ENCODE data around the gene C16orf92.
"Not testable (repeated sequence)": the region's sequence is repeated elsewhere in the genome, so short reads cannot be mapped to it uniquely, and the experiment has no call there.

Gene C16orf92

DNA sequence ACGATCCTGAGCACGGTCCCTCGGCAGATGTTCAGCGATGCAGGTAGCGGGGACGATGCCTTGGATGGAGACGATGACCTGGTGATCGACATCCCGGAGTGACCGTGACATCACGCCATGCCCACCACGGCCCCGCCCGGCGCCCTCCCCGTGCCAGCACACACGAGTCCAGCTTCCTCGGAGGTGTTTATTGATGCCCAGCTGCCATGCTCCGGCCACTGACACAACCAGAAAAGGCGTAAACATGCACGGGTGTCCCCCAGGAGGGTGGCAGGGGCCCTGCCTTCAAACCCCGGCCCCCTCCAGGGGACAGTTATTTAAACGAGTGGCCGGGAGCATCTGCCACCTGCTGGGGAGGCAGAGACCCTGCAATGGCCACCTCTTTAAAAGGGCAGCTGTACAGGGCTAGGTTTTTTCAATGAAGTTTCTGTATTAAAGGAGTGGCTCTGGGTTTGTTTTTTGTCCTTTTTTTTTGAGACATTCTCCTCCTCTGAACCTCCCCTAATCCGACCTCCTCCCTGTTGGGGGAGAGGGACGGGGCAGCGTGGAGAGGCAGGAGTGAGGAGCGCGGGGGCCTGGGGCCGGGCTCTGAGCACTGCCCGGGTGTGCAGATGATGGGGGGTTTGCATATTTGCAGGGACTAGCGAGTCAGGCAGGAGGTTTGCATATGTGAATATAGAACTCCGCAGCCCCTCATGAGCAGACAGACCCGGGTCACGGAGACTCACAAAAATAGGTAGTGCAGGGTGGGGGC, 17.5 kb upstream of the C16orf92 start:
- DNase-seq (ENCODE audit: low read depth), result no peak

DNA sequence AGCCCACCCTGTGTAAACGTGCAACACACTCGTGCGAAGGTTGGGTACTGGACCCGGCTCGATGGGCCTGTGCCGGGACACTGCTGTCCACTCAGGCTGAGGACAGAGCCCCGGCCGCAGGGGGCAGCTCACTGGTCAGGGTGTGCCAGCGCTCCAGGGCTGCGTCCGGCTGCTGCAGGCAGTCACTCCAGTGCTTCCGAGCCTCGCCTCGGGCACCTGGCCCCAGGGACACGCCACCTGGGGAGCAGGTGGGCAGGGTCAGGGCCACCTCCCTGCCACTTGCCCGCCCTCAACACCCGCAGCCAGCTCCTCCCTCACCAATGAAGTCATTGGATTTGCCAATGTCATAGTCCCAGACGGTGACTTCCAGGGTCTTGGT, 16.9 kb upstream of the C16orf92 start:
- no peak for DNase-seq (ENCODE audit: low read depth)

DNA sequence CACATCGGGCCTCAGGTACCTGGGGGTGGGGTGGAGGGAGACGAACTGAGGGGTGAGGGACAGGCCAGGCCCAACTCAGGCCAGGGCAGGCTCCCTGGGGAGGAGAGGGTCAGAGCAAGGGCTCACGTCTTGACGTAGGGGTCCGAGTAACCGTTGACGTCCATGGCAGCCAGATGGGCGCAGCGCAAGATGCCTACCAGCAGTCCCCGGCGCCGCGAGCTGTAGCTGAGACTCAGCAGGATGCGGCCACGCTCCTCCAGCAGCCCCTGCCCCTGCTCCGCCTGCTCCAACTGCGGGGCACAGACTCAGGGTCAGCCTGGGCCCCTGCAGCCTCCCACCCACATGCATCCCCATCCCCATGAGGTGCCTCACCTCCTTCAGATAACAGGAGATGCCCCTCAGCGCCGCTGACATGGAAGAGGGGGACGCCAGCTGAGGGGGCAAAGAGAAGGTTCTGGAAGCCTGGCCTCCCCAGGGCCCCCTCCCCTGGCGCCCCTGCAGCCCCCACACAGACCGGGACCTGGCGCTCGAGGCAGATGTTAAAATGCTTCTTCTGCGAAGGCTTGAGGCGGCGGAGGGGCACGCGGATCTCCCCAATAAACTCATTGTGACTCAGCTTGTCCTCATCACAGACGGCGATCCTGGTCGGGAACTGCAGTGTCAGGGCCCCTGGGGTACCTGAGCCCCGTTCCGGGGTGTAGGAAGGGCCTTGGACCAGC, 16.2 kb upstream of the C16orf92 start:
- DNase-seq (ENCODE audit: low read depth), result no peak

DNA sequence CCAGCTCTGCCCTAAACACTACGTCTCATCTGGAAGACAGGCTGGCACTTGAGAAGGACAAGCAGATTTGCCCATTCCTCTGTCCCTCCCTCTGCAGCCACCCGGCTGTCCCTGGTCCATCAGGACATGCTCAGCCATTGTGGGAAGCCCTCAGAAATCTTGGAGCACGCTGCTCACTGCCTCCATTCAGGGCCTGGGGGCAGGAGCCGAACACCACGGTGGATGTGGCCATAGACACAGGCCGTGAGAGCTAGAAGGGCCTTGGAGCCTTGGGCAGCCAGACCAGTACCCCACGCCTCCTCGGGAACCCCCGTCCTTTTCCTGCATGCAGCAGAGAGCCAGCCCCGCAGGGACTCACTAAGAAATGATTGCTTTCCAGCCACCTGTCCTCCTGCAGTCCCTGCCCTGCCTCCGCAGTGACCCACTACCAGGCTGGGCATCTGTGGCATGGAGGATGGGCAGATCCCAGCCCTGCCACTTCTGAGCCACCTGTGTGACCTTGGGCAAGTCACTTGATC, 15.6 kb upstream of the C16orf92 start:
- no peak for DNase-seq (ENCODE audit: low read depth)

DNA sequence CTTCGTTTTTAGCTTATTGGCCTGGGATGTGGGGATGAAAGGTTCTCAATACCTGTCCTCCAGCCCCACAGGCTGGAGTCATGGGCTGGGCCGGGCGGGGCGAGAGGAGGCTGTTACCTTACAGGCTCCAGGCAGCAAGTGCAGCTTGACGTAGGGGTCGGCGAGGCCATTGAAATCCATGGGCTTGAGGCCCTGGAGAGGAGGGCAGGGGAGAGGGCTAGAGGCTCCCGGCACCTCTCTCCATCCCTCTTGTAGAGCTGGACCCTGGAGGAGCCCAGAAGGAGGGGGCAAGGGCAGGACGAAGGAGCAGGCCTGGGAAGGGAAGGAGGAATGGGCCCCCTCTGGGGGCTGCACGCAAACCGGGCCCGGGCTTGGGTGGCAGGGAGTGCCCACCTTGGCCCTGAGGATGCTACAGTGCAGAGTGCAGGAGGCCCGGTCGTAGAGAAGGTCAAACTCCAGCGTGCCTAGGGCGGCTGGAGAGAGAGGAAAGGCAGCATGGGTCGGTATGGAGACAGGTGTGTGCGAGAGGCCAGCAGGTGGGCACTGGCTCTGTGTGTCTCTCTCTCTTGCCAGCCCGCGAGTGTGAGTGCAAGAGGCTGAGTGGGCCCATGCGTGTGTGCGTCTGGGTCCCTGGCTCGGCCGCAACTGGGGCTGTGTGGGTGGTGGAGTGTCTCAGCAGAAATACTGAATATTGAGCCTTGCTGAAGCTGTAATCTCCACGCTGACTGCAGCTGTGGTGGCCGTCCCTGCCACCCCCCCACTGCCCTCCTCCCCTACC, 13.7 kb upstream of the C16orf92 start:
- DNase-seq (ENCODE audit: low read depth), result no peak

DNA sequence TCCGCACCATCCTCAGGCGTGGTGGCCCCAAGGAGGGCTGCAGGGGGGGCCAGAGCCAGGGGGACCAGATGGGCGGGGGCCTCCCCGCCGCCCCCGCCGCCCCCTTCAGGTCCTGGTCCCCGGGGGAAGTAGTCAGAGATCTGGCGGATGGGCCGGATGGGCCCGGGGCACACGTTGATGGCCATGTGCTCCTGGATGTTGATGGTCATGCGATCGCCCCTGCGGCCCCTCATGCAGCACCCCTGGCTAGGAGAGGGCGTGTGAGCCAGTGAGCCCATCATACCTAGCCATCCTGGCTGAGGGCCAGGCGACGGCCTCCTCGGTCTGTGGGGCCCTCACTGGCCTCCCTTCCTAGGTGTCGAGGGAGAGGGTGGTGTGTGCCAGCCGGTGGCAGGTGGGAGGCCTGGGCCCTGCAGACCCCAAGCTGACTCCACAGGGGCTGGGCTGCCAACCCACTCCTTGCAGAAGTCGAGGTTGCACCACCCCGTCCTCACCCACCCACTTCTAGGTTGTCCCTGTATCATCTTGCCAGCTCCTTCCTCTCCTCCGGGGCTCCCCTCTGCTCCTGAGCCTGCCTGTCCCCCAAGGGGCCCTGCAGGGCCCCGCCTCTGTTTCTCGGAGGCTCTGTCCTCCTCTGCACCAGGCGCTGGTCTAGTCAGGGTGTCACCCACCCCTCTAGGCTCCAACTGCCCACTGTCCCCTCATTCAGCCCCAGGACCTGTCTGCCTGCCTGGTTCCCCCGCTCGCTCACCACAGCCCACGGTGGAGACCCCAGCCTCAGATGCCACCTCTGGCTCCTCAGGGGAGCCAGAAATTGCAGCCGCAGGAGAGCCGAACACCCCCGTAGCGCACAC, 12.8 kb upstream of the C16orf92 start:
- DNase-seq (ENCODE audit: low read depth), result no peak

DNA sequence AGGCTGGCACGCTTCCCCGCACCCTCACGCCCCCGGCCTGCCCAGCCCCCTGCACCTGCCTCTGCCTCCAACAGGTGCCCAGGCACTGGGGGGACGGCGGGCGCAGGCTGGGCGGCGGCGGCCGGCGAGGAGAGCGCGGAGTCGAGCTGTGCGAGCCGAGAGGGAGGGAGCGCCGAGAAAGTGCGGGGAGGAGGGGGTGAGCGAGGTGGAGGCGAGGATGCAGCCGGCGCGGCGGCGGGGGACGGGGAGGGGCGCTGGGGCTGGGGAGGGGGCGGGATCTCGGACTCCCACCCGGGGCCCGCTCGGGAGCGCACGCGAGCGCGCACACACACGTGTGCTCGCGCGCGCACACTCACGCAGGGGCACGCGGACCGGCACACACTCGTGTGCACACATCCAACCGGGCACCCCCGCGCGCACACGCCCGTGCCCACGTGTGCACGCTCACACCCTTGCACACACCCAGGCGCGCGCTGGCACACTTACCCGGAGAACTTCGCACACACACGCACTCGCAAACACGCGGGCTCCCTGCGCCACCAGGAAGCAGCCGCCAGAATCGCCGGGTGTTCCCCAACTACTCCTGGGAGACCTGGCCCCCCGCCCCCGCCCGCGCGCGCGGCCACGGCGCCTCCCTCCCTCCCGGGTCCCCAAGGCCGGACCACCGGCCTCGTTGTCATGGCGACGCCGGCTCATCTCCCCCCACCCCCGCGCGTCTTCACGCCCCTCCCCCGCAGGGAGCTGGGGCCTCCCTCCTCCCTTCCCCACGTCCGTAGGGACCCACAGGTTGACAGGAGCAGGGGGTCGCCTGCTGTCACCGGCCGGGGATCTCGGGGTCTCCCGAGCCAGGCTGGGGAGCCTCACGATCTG, 11.9 kb upstream of the C16orf92 start, which contains the start of gene DOC2A:
Gene DOC2A, minus strand, starts transcription at position 184 of the 870 bp plus-strand sequence. CDS start 805 bp downstream, outside the sequence.
- no peak for DNase-seq (ENCODE audit: low read depth)

DNA sequence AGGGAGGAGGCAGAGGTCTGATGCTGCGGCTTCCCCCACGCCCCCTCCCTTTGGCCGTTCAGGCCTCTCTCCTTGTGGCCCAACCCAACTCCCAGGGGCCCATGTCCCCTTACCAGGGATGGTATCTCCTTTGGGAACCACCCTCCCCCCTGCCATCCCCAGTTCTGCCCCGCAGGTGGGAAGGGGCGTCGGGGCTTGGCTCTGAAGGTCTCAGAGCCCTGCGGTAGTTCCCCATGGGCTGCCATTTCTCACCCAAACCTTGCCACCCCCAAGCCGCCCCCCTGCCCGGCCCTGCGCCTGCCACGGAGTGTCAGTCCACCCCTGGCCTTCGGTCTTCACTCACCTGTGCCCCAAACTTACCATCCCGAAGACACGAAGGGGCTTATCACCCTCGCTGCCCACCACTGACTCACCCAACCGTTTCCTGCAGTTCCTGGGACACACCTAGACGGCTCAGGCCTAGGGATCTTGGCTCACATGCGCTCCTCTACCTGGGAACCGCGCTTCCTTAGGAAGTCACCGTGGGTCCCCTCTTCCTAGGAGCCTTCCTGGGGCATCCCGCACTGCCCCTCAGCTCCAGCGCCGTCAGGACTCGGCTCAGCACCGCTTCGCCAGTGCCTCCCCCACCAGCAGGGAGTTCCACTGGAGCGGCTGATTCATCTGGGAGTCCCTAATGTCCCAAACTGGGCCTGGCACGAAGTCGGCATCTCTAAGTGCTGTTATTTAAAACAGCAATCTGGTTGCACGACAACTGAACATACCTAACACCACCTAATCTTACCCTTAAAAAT, 11.1 kb upstream of the C16orf92 start:
- no peak for DNase-seq (ENCODE audit: low read depth)

DNA sequence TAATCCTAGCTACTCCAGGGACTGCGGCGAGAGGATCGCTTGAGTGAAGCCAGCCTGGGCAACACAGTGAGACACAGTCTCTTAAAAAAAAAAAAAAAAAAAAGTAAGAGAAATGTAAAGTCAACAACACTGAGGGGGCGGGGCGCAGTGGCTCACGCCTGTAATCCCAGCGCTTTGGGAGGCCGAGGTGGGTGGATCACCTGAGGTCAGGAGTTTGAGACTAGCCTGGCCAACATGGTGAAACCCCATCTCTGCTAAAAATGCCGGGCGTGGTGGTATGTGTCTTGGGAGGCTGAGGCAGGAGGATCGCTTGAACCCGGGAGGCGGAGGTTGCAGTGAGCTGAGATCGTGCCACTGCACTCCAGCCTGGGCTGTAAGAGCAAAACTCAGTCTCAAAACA, 10.4 kb upstream of the C16orf92 start:
- DNase-seq (ENCODE audit: low read depth), result not testable (repeated sequence)

DNA sequence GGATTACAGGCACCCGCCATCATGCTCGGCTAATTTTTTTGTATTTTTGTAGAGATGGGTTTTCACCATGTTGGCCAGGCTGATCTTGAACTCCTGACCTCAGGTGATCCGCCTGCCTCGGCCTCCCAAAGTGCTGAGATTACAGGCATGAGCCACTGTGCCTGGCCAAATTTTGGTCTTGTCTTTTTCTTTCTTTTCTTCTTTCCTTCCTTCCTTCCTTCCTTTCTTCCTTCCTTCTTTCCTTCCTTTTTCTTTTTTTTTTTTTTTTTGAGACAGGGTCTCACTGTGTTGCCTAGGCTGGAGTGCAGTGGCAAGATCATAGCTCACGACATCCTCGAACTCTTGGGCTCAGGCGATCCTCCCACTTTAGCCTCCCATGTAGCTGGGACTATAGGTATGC, 7.5 kb upstream of the C16orf92 start:
- DNase-seq (ENCODE audit: low read depth), result not testable (repeated sequence)

DNA sequence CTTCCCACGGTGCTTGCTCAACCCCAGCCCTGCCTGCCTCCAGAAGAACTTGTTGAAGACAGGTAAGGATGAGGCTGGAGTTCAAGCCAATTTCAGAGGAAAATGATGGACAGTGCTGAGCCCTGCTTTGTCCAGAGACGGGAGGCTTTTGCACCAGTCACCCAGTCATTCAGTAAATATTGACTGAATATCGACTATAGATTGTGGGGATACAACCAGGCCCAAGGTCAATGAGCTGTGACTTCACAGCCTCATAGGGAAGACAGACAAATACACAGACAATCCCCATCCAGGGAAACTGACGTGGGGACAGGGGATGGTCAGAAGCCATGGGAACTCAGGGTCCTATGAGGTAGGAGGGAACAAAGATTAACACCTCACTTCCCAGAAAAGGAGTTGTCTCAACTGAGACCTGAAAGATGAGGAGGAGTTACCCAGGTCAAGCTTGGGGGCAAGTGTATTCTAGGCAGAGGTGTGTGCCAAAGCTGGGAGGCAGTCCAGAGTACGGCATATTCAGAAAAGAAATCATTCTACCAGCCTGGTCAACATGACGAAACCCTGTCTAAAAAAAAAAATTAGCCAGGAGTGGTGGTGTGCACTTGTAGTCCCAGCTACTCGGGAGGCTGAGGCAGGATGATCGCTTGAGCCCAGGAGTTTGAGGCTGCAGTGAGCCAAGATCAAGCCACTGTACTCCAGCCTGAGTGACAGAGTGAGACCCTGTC, 6.3 kb upstream of the C16orf92 start:
- DNase-seq (ENCODE audit: low read depth), result no peak

DNA sequence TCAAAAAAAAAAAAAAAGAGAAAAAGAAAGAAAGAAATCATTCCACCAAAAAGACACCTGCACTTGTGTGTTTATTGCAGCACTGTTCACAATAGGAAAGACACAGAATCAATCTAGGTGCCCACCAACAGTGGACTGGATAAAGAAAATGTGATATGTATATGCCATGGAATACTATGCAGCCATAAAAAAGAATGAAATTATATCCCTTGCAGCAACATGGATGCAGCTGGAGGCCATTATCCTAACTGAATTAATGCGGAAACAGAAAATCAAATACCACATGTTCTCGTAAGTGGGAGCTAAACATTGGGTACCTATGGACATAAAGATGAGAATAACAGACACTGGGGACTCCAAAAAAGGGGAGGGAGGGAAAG, 5.7 kb upstream of the C16orf92 start:
- no peak for DNase-seq (ENCODE audit: low read depth)

DNA sequence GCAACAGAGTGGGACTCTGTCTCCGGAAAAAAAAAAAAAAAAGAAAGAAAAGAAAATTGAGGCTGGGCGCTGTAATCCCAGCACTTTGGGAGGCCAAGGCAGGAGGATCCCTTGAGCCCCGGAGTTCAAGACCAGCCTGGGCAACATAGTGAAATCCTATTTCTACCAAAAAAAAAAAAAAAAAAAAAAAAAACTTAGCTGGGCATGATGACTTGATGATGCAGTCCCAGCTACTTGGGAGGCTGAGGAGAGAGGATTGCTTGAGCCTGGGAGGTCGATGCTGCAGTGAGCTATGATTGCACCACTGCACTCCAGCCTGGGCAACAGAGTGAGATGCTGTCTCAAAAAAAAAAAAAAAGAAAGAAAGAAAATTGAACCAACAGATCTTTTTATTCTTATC, 5.1 kb upstream of the C16orf92 start:
- DNase-seq (ENCODE audit: low read depth), result not testable (repeated sequence)

DNA sequence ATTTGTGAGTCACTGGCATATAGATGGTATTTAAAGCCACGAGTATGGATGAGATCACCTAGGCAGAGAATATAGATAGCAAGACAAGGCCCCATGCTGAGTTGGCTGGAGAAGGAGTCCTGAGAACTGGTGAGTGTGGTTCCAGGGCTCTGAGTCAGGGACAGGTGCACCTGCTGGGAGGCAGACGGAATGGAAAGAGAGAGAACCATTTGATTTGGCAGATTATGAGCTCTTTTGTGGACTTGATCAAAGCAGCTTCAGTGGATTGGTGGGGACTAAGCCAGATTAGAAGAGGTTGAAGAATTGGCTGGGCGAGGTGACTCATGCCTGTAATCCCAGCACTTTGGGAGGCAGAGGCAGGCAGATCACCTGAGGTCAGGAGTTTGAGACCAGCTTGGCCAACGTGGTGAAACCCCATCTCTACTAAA, 4.3 kb upstream of the C16orf92 start:
- DNase-seq (ENCODE audit: low read depth), result no peak

DNA sequence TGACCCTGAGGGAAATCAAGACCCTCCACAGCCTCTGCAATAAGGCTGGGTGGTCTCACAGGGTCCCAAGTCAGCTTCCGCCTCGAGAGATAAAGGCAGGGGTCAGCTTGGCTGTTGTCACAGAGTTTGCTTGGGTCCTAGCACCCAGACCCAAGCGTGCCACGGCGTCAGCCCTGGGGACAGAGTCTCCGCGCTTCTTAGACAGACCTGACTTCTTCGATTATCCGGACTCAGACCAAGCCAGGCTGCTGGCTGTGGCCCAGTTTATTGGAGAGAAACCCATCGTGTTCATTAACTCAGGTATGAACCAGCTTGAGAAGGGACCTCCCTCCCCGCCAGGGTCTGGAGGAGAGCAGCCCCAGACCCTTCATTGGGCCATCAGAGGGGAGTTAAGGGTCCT, 588 bp downstream of the C16orf92 start:
- DNase-seq (ENCODE audit: low read depth), result no peak

DNA sequence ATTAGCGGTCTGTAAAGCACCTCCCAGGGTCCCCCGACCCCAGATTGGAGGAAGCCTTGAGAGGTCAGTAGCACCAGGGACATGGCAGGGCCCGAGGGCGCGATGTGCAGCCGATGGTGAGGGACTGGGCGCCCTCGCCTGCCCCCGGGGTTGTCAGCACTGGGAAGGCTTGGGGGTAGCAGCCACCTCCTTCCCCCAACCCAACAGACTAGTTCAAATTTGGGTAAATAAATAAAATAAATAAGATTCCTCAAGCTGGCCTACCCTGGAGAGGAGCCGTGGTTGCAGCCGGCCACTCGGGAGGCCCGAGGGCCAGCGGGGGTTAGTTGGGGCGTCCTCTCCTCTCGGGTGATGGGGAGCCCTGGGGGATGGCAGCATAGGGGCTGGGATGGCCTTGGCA, 1.5 kb downstream of the C16orf92 start:
- no peak for DNase-seq (ENCODE audit: low read depth)

DNA sequence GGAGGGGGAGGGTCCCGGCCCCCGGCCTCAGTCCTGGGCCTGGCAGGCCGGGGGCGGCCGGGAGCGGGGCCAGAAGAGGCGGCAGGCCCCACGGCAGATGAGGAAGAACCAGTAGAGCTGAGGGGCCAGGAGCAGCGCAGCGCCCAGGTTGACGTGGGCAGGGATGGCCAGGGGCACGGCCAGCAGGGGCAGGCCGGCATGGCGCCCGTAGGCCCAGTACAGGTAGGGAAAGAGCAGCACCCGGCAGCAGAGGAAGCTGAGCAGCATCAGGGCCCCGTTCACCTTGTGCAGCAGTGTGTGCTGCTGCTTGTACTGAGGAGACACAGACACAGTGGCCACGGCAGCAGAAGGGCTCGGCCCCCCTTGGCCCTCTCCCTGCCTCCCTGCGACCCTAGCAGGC, 2.2 kb downstream of the C16orf92 start:
- DNase-seq (ENCODE audit: low read depth), result no peak

DNA sequence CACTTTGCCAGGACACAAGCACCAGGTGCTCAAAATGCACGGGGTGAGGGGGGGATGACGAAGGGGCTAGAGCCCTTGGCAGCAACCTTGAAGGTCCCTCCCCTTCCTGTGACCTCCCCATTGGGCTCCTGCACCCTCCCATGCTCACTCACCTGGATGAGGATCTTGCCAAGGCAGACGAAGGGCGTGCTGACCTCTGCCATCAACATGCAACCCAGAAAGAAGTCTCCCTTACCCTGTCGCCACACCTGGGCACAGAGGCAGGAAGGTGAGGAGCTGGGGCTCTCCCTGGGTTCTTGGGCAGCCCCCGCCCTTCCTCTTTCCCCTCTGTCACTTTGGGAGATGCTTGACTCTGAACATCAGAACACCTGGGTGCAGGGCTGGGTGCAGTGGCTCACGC, 2.6 kb downstream of the C16orf92 start:
- no peak for DNase-seq (ENCODE audit: low read depth)

DNA sequence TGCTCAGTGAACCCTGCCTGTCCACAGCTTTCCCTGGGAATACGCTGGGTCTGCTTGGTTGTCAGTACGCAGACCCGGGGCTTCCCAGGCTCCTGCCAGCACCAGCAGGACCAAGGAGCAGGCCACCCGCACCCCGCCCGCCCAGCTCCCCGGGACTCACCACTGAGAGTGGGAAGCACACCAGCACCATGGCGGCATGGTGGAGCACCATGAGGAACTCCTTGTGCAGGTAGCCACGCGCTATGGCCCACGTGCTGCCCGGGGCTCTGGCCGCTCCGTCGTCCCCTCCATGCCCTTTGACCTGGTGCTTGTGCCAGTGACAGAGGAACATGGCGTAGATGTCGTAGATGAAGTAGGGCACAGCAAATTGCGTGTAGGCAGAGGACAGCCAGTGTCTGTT, 3.5 kb downstream of the C16orf92 start:
- no peak for DNase-seq (ENCODE audit: low read depth)
